Endothelial cell of umbilical vein (primary cell): ENCODE results near the gene FAM163A.

Experiments used
- CTCF ChIP-seq, 2 donors: IDR thresholded peaks; 1 replicate in 1 of 2; 2 replicates in 1 of 2; pipeline ENCODE4 v1.5.1; 2011; ENCODE audit warnings: low read length in 2 of 2, mild to moderate bottlenecking in 2 of 2, moderate library complexity in 2 of 2, control low read depth in 1 of 2, inconsistent platforms in 1 of 2, low read depth in 1 of 2; ENCODE audit not compliant: insufficient read depth in 1 of 2; ENCODE audit errors: extremely low read depth in 1 of 2
- MAX ChIP-seq: IDR thresholded peaks from 2 replicates; pipeline ENCODE4 v1.6.1; 2011; ENCODE audit not compliant: insufficient read depth, insufficient read length
- MYC ChIP-seq: IDR thresholded peaks from one replicate; pipeline ENCODE4 v1.6.1; 2011; ENCODE audit warnings: mild to moderate bottlenecking, low read depth, low read length
- POLR2A ChIP-seq: IDR thresholded peaks from 2 replicates; pipeline ENCODE4 v1.6.1; 2012; ENCODE audit warnings: low read depth, mild to moderate bottlenecking, control low read depth, low read length

GRCh38 chr1:179775009-179775408 lies 31.9 kb downstream of the FAM163A start:
- TF ChIP-seq CTCF (IDR thresholded peaks at IDR 0.05; ENCODE audit: extremely low read depth in 1 of 2, insufficient read depth in 1 of 2, low read depth in 1 of 2, low read length in 2 of 2): no peak
- TF ChIP-seq POLR2A: no peak
- TF ChIP-seq MAX: no peak
- TF ChIP-seq MYC: no peak
